Ishikawa (cell line): ENCODE results near the gene IL17RE.

Experiments used
- CEBPB ChIP-seq: IDR thresholded peaks from 2 replicates; pipeline ENCODE4 v1.6.1; 2012
- CREB1 ChIP-seq: IDR thresholded peaks from 2 replicates; pipeline ENCODE4 v1.6.1; 2012; ENCODE audit warnings: low read depth
- EGR1 ChIP-seq: IDR thresholded peaks from 2 replicates; pipeline ENCODE4 v1.6.1; 2012
- EP300 ChIP-seq: IDR thresholded peaks from 2 replicates; pipeline ENCODE4 v1.6.1; 2012; ENCODE audit warnings: borderline replicate concordance
- MAX ChIP-seq: IDR thresholded peaks from 2 replicates; pipeline ENCODE4 v1.6.1; 2012
- RAD21 ChIP-seq: IDR thresholded peaks from 2 replicates; pipeline ENCODE4 v1.6.1; 2012; ENCODE audit warnings: low read depth
- REST ChIP-seq: IDR thresholded peaks from 2 replicates; pipeline ENCODE4 v1.6.1; 2012; ENCODE audit warnings: low read depth, mild to moderate bottlenecking
- TAF1 ChIP-seq: IDR thresholded peaks from 2 replicates; pipeline ENCODE4 v1.6.1; 2012; ENCODE audit warnings: low read depth, mild to moderate bottlenecking
- TCF12 ChIP-seq: IDR thresholded peaks from 2 replicates; pipeline ENCODE4 v1.6.1; 2012; ENCODE audit warnings: low read depth
- TEAD4 ChIP-seq: IDR thresholded peaks from 2 replicates; pipeline ENCODE4 v1.6.1; 2012
- USF1 ChIP-seq: IDR thresholded peaks from 2 replicates; pipeline ENCODE4 v1.6.1; 2012
- YY1 ChIP-seq: IDR thresholded peaks from 2 replicates; pipeline ENCODE4 v1.6.1; 2012; ENCODE audit warnings: low read depth

GRCh38 chr3:9908286-9908685 is 5.6 kb downstream of the IL17RE start:
- TF ChIP-seq RAD21 (no peak), YY1 (no peak), TCF12 (no peak), MAX (no peak), CEBPB (no peak), REST (no peak), EP300 (no peak), USF1 (no peak), CREB1 (no peak), TEAD4 (no peak), EGR1 (no peak), TAF1 (no peak)
